SK-N-SH (cell line): ENCODE data around the gene SNX24. TPM values are rescaled to one million over a fixed set of nuclear protein-coding genes. Genes with fewer than 3 reads are reported as not detected.

Experiments
- CTCF ChIA-PET: fragments of 300-600, 350-600 bp; formaldehyde crosslinking; extraction: SDS; loops from one replicate; lab custom pipeline; 2021; lab: Yijun Ruan, JAX
- POLR2A ChIA-PET: fragments of 350-600 bp; sonication (Branson Sonifier 250); formaldehyde crosslinking; extraction: SDS; loops from one replicate; lab custom pipeline; 2020; ENCODE audit warnings: antibody characterized with exemption, inconsistent platforms; lab: Yijun Ruan, JAX
- DNase-seq: peaks from one replicate; pipeline ENCODE4 v3.0.0; 2012
- H2AFZ ChIP-seq: fragments of 200-600 bp; sonication (generic); 2 replicates; pipeline ENCODE4 v1.8.1; 2016; ENCODE audit warnings: antibody characterized with exemption, mild to moderate bottlenecking, low read depth
- H3F3A ChIP-seq: fragments of 200-600 bp; sonication (generic); replicated peaks from 2 replicates; pipeline ENCODE3; 2016; ENCODE audit warnings: antibody characterized with exemption, mild to moderate bottlenecking; ENCODE audit not compliant: insufficient read depth
- H3K27ac ChIP-seq, 2 experiments: fragments of 200-500 bp in 1 of 2; fragments of 200-600 bp in 1 of 2; sonication (Bioruptor generic) in 1 of 2; sonication (generic), shearing (Covaris generic) in 1 of 2; 2 replicates each; pipeline versions ENCODE4 v1.5.1 to v1.6.1; 2014 to 2016; ENCODE audit warnings: low read depth in 2 of 2, inconsistent platforms in 1 of 2, low read length in 1 of 2, mild to moderate bottlenecking in 1 of 2, mixed read lengths in 1 of 2
- H3K27me3 ChIP-seq: fragments of 200-600 bp; sonication (generic), shearing (Covaris generic); 2 replicates; pipeline ENCODE4 v1.6.1; 2016; ENCODE audit warnings: mixed run types; ENCODE audit not compliant: insufficient read depth
- H3K36me3 ChIP-seq, 2 experiments: fragments of 200-500 bp in 1 of 2; fragments of 200-600 bp in 1 of 2; sonication (Bioruptor generic) in 1 of 2; sonication (generic) in 1 of 2; replicated peaks in 1 of 2; 2 replicates each; pipeline versions ENCODE3 to v1.5.1; 2014 to 2016; ENCODE audit warnings: low read length in 1 of 2, mild to moderate bottlenecking in 1 of 2; ENCODE audit not compliant: insufficient read depth in 2 of 2, control insufficient read depth in 1 of 2
- H3K4me1 ChIP-seq, 2 experiments: fragments of 200-500 bp in 1 of 2; fragments of 200-600 bp in 1 of 2; sonication (Bioruptor generic) in 1 of 2; sonication (generic), shearing (Covaris generic) in 1 of 2; 2 replicates each; pipeline versions ENCODE4 v1.5.1 to v1.6.1; 2014 to 2016; ENCODE audit warnings: low read depth in 1 of 2, low read length in 1 of 2, mixed run types in 1 of 2; ENCODE audit not compliant: insufficient read depth in 2 of 2, control insufficient read depth in 1 of 2
- H3K4me2 ChIP-seq: fragments of 200-600 bp; sonication (generic), shearing (Covaris generic); 2 replicates; pipeline ENCODE4 v1.6.1; 2017; ENCODE audit warnings: mixed run types
- H3K4me3 ChIP-seq, 2 experiments: fragments of 200-500 bp in 1 of 2; fragments of 200-600 bp in 1 of 2; sonication (Bioruptor generic) in 1 of 2; sonication (generic), shearing (Covaris generic) in 1 of 2; 2 replicates each; pipeline versions ENCODE4 v1.5.1 to v1.8.1; 2014 to 2016; ENCODE audit warnings: low read depth in 2 of 2, inconsistent platforms in 1 of 2, low read length in 1 of 2, mild to moderate bottlenecking in 1 of 2, mixed read lengths in 1 of 2, moderate library complexity in 1 of 2
- H3K79me2 ChIP-seq: fragments of 200-600 bp; sonication (generic); 2 replicates; pipeline ENCODE4 v1.8.1; 2017; ENCODE audit warnings: mild to moderate bottlenecking; ENCODE audit not compliant: insufficient read depth
- H3K9ac ChIP-seq: fragments of 200-600 bp; sonication (generic); 2 replicates; pipeline ENCODE4 v1.6.1; 2017; ENCODE audit warnings: mixed run types
- H3K9me2 ChIP-seq: fragments of 200-600 bp; sonication (generic); 2 replicates; pipeline ENCODE4 v1.6.1; 2017; ENCODE audit warnings: mixed run types
- H3K9me3 ChIP-seq: fragments of 200-600 bp; sonication (generic); 2 replicates; pipeline ENCODE4 v1.6.1; 2017; ENCODE audit warnings: mixed run types, mild to moderate bottlenecking, moderate library complexity
- H4K20me1 ChIP-seq: fragments of 200-600 bp; sonication (generic); 2 replicates; pipeline ENCODE4 v1.6.1; 2017; ENCODE audit warnings: mild to moderate bottlenecking, mixed run types; ENCODE audit not compliant: insufficient read depth
- CHD2 ChIP-seq: fragments of 150-350 bp; IDR thresholded peaks from 2 replicates; pipeline ENCODE4 v1.6.1; 2018; ENCODE audit warnings: low read length; ENCODE audit not compliant: partially characterized antibody
- CTCF ChIP-seq: fragments of 200-600 bp; sonication (generic); IDR thresholded peaks from 2 replicates; pipeline ENCODE4 v1.6.1; 2017; ENCODE audit warnings: antibody characterized with exemption, mild to moderate bottlenecking, moderate library complexity
- EP300 ChIP-seq, 2 experiments: IDR thresholded peaks; 2 replicates each; pipeline versions ENCODE4 v1.4.0 to v1.6.1; 2012; ENCODE audit warnings: borderline replicate concordance in 1 of 2, low read depth in 1 of 2, low read length in 1 of 2
- EZH2phosphoT487 ChIP-seq: fragments of 200-600 bp; sonication (generic); IDR thresholded peaks from 2 replicates; pipeline ENCODE4 v1.6.1; 2017; ENCODE audit warnings: low read depth, mixed run types, mild to moderate bottlenecking, antibody characterized with exemption, moderate library complexity, borderline replicate concordance
- FOXJ3 ChIP-seq: sonication (generic); formaldehyde crosslinking; IDR thresholded peaks from 2 replicates; pipeline ENCODE4 v1.5.1; 2020; ENCODE audit warnings: mild to moderate bottlenecking, missing genetic modification reagents
- GATA2 ChIP-seq: sonication (generic); formaldehyde crosslinking; IDR thresholded peaks from 2 replicates; pipeline ENCODE4 v1.5.0; 2020; ENCODE audit warnings: mild to moderate bottlenecking, missing genetic modification reagents
- MAX ChIP-seq: IDR thresholded peaks from 2 replicates; pipeline ENCODE4 v1.4.0; 2012; ENCODE audit warnings: low read depth
- MXI1 ChIP-seq: IDR thresholded peaks from 2 replicates; pipeline ENCODE4 v1.6.1; 2012; ENCODE audit warnings: mild to moderate bottlenecking, low read depth, low read length, improper control_type of control experiment
- NRF1 ChIP-seq: IDR thresholded peaks from 2 replicates; pipeline ENCODE4 v1.6.1; 2012; ENCODE audit warnings: low read depth, mild to moderate bottlenecking, low read length
- POLR2AphosphoS5 ChIP-seq: IDR thresholded peaks from 2 replicates; pipeline ENCODE4 v1.6.1; 2012; ENCODE audit warnings: low read depth, low read length
- RFX5 ChIP-seq: IDR thresholded peaks from 2 replicates; pipeline ENCODE4 v1.6.1; 2012; ENCODE audit warnings: mild to moderate bottlenecking, improper control_type of control experiment, low read length
- TAF1 ChIP-seq: IDR thresholded peaks from 2 replicates; pipeline ENCODE4 v1.6.1; 2012; ENCODE audit warnings: low read depth, mild to moderate bottlenecking, low read length, moderate library complexity, borderline replicate concordance
- TCF12 ChIP-seq: IDR thresholded peaks from 2 replicates; pipeline ENCODE4 v1.4.0; 2012
- TEAD4 ChIP-seq: IDR thresholded peaks from 2 replicates; pipeline ENCODE4 v1.4.0; 2012; ENCODE audit warnings: mild to moderate bottlenecking, borderline replicate concordance; ENCODE audit not compliant: insufficient read depth
- YY1 ChIP-seq: IDR thresholded peaks from 2 replicates; pipeline ENCODE4 v1.4.0; 2012; ENCODE audit warnings: low read depth, mild to moderate bottlenecking
- WGBS: methylation state at CpG from one replicate; pipeline ENCODE4 v1.1.6; 2017; ENCODE audit warnings: low lambda C conversion rate; 5-methylcytosine and 5-hydroxymethylcytosine counted together
- polyA plus RNA-seq, 3 experiments: library from polyadenylated mRNA; depleted of rRNA; stranded (reverse); fragments of >200 nt; gene quantifications; 2 replicates each; pipeline ENCODE4 v1.2.3, GENCODE V29; 2012

The SNX24 gene
- polyA plus RNA-seq, 1 of the 3 experiments (the other 2 are of a cell fraction) = 8.2 TPM

DNA sequence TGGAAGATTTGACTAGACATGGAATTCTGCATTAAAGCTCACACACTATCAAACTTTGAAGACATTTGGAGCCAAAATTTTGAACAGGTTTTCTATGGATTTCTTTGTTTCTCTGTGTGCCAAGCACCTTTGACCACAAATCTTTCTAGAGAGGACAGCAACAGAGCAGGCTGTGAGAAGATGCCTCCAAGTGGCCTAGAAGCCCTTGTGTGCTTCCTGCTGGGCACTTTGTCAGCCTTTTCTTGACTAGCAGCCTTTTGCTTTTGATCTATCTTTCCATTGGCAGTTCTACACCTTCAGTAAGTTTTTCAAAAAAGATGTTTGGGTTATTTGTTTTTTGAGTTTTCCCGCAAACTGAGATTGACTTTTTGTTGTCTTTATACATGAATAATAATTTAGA lies 84.6 kb downstream of the SNX24 start:
- Histone ChIP-seq H3K4me2 (no peak overlapping the region), H2AFZ (no peak overlapping the region), H3K9ac (no peak overlapping the region), H4K20me1 (no peaks in the 10 kb centered on the region), H3K79me2 (0 out of 2 replicates have a peak, but pooled peaks cover 4% of the 10 kb centered on the region), H3K9me3 (no peaks in the 10 kb centered on the region), H3K4me3 (no peak overlapping the region), H3F3A (peaks cover 3% of the 10 kb centered on the region), H3K4me1 (no peaks in the 10 kb centered on the region), H3K27me3 (no peaks in the 10 kb centered on the region), H3K9me2 (no peaks in the 10 kb centered on the region), H3K36me3 (peaks cover 0 to 5% of the 10 kb centered on the region in 2 experiments), H3K27ac (no peak overlapping the region)
- POLR2A ChIA-PET = no interaction called here
- WGBS = 87% methylated on average over 1 of the region's 1 CpG
- DNase-seq = no peak
- TF ChIP-seq TCF12 = no peak
- TF ChIP-seq TAF1 = no peak
- TF ChIP-seq EP300 (IDR thresholded peaks at IDR 0.05; ENCODE audit: borderline replicate concordance in 1 of 2, low read depth in 1 of 2, low read length in 1 of 2) = no peak
- no peak for TF ChIP-seq MAX
- no peak for TF ChIP-seq MXI1
- TF ChIP-seq RFX5 = no peak
- no peak for TF ChIP-seq POLR2AphosphoS5
- no peak for TF ChIP-seq EZH2phosphoT487
- no peak for TF ChIP-seq FOXJ3
- CTCF ChIA-PET = no interaction called here

- H3K36me3 ChIP-seq = peaks cover 0 to 5% of the 10 kb centered on the region in 2 experiments
- H4K20me1 ChIP-seq = no peaks in the 10 kb centered on the region
- no peak overlapping the region for H3K27ac ChIP-seq
- H3K9ac ChIP-seq = no peak overlapping the region
- WGBS = 95% methylated on average over 7 of the region's 7 CpGs
- H3K79me2 ChIP-seq = 0 out of 2 replicates have a peak, but pooled peaks cover 4% of the 10 kb centered on the region
- H3F3A ChIP-seq = peaks cover 3% of the 10 kb centered on the region
- H3K9me3 ChIP-seq = no peaks in the 10 kb centered on the region
- no peak overlapping the region for H2AFZ ChIP-seq
- CTCF ChIA-PET = no interaction called here
- POLR2A ChIA-PET = no interaction called here
- no peak overlapping the region for H3K4me3 ChIP-seq
- no peaks in the 10 kb centered on the region for H3K9me2 ChIP-seq
- H3K4me1 ChIP-seq = peaks cover 0 to 4% of the 10 kb centered on the region in 2 experiments; a peak in 1 of 4 replicates
- no peak for TF ChIP-seq NRF1
- no peak for TF ChIP-seq EZH2phosphoT487
- no peak for TF ChIP-seq GATA2
- TF ChIP-seq CHD2 = no peak
- no peaks in the 10 kb centered on the region for H3K27me3 ChIP-seq
- no peak overlapping the region for H3K4me2 ChIP-seq
- DNase-seq = no peak
Measured at GRCh38 chr5:122933956-122934355, 88.5 kb downstream of the SNX24 start.

- Histone ChIP-seq H3K36me3 (peaks cover 0 to 12% of the 10 kb centered on the region in 2 experiments), H3K4me3 (no peak overlapping the region), H3K4me2 (no peak overlapping the region), H2AFZ (no peak overlapping the region), H3K79me2 (0 out of 2 replicates have a peak, but pooled peaks cover 4% of the 10 kb centered on the region), H4K20me1 (no peaks in the 10 kb centered on the region), H3K9ac (no peak overlapping the region), H3K9me3 (no peaks in the 10 kb centered on the region), H3F3A (no peaks in the 10 kb centered on the region), H3K27me3 (no peaks in the 10 kb centered on the region), H3K27ac (no peak overlapping the region), H3K9me2 (no peaks in the 10 kb centered on the region), H3K4me1 (peaks cover 0 to 4% of the 10 kb centered on the region in 2 experiments; a peak in 1 of 4 replicates)
- no peak for DNase-seq
- TF ChIP-seq EZH2phosphoT487 (no peak), TEAD4 (no peak), NRF1 (no peak), YY1 (no peak), CTCF (no peak)
- WGBS = 100% methylated on average over 1 of the region's 1 CpG
- CTCF ChIA-PET = interaction anchor here (1.0 kb wide), 1 partner anchor 161 kb away, joined by 3 read pairs; no protein-coding TSS in a partner anchor
- POLR2A ChIA-PET = no interaction called here
Measured at GRCh38 chr5:122936088-122936487, 90.7 kb downstream of the SNX24 start.
